Measurements from ENCODE around the gene SECTM1. TPM values are rescaled to one million over a fixed set of nuclear protein-coding genes. Genes with fewer than 3 reads are reported as not detected.

SECTM1 gene
- total and polyA plus RNA-seq, 9 of the 15 experiments (the other 6 are each of a cell fraction or from before 2014, with no cell fraction given): 0.11 to 0.46 (median 0.18) TPM; not detected in 6

DNA sequence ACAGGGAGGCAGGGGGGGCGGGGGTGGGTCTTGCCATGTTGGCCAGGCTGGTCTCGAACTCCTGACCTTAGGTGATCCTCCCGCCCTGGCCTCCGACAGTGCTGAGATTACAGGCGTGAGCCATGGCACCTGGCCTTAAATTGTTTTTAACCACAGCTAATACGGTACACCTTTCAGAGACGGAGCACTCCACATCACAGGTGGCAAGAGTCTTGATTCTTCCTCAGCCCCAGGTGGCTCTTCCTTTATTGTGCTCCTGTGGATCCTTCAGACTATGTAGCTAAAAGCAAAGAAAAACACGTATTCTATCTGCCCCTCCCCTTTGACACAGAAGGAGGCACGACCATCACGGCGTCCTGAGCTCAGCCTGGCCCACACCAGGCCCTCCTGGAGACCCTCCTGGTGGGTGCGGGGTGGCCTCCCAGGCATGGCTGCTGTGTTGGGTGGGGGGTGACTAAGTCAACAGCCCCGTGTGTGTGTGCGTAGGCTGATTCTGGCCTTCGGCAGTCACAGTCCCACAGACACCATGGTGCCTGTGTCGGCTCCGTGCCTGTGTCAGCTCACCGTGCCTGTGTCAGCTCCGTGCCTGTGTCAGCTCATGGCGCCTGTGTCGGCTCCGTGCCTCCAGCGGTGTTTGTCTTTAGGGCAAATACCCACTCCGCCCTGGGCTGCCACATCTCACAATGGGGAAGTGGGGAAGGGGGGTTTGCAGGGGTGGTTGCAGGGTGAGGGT lies 10.8 kb upstream of the SECTM1 start (continued):
- TF ChIP-seq, protein P1, sequence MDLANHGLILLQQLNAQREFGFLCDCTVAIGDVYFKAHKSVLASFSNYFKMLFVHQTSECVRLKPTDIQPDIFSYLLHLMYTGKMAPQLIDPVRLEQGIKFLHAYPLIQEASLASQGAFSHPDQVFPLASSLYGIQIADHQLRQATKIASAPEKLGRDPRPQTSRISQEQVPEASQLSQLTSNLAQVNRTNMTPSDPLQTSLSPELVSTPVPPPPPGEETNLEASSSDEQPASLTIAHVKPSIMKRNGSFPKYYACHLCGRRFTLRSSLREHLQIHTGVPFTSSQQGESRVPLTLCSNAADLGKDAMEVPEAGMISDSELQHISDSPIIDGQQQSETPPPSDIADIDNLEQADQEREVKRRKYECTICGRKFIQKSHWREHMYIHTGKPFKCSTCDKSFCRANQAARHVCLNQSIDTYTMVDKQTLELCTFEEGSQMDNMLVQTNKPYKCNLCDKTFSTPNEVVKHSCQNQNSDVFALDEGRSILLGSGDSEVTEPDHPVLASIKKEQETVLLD (IDR thresholded peaks at IDR 0.05): peak; percentile 20; the same call in 1 of the 2 replicates
- no peak for TF ChIP-seq ZNF77 (CRISPR knock-in tag; IDR thresholded peaks at IDR 0.05)
- TF ChIP-seq ZNF184 (CRISPR knock-in tag; IDR thresholded peaks at IDR 0.05): no peak
- TF ChIP-seq STAT5B (CRISPR knock-in tag; IDR thresholded peaks at IDR 0.05): no peak
- TF ChIP-seq MYC (IDR thresholded peaks at IDR 0.05; ENCODE audit: low read depth, low read length): no peak
- TF ChIP-seq MYC (CRISPR knock-in tag; IDR thresholded peaks at IDR 0.05; ENCODE audit: borderline replicate concordance, low read depth): peak; percentile 24; the same call in 1 of the 2 replicates
- TF ChIP-seq ARHGAP35 (IDR thresholded peaks at IDR 0.05; ENCODE audit: partially characterized antibody): no peak
- no peak for TF ChIP-seq HIVEP1 (CRISPR knock-in tag; IDR thresholded peaks at IDR 0.05)
- no peak for TF ChIP-seq NELFE (IDR thresholded peaks at IDR 0.05; ENCODE audit: insufficient read depth, insufficient read length)
- TF ChIP-seq POLR2G (IDR thresholded peaks at IDR 0.05; ENCODE audit: low read depth, low read length): peak; percentile 51; the same call in 1 of the 2 replicates
- no peak for TF ChIP-seq MYBL2 (IDR thresholded peaks at IDR 0.05; ENCODE audit: low read depth)
- no peak for TF ChIP-seq MYBL2 (CRISPR knock-in tag; IDR thresholded peaks at IDR 0.05; ENCODE audit: borderline replicate concordance)
- TF ChIP-seq SPI1 (IDR thresholded peaks at IDR 0.05; ENCODE audit: borderline replicate concordance, low read depth, low read length): peak; percentile 76
